Activated CD4-positive, alpha-beta T cell treated with anti-CD3 and anti-CD28 coated beads, Interleukin-2, amount 10 ng/mL, durations not matched to agents 7 days and 5 days (primary cell): ENCODE measurements around the gene SSUH2. TPM values are rescaled to one million over a fixed set of nuclear protein-coding genes. Genes with fewer than 3 reads are reported as not detected.
"Not testable (repeated sequence)": the region's sequence is repeated elsewhere in the genome, so short reads cannot be mapped to it uniquely, and the experiment has no call there.

Experiments used
- CTCF ChIA-PET: fragments of 350-600 bp; sonication (Branson Sonifier 250); formaldehyde crosslinking; loops from one replicate; lab custom pipeline; 2021; ENCODE audit warnings: antibody characterized with exemption; lab: Charles Lee
- POLR2A ChIA-PET: fragments of 350-600 bp; sonication (Branson Sonifier 250); formaldehyde crosslinking; loops from one replicate; lab custom pipeline; 2021; ENCODE audit warnings: antibody characterized with exemption; lab: Charles Lee
- DNase-seq: peaks from one replicate; pipeline ENCODE4 v3.0.0-alpha.2; 2020
- H3K27ac Mint-ChIP-seq: one replicate; pipeline ENCODE4 v1.8.0; 2021; ENCODE audit warnings: mild to moderate bottlenecking, moderate library complexity, mixed read lengths
- H3K27me3 Mint-ChIP-seq: one replicate; pipeline ENCODE4 v1.8.0; 2021; ENCODE audit warnings: mixed read lengths
- H3K36me3 Mint-ChIP-seq: one replicate; pipeline ENCODE4 v1.8.0; 2021; ENCODE audit warnings: low read depth, mixed read lengths
- H3K4me1 Mint-ChIP-seq: one replicate; pipeline ENCODE4 v1.8.0; 2021; ENCODE audit warnings: mixed read lengths
- H3K4me3 Mint-ChIP-seq: one replicate; pipeline ENCODE4 v1.8.0; 2021; ENCODE audit warnings: mild to moderate bottlenecking, moderate library complexity, mixed read lengths
- H3K9me3 Mint-ChIP-seq: one replicate; pipeline ENCODE4 v1.8.0; 2021; ENCODE audit warnings: mixed read lengths
- total RNA-seq, 2 experiments: library from RNA; stranded (reverse); gene quantifications; one replicate each; pipeline ENCODE4 v1.2.3, GENCODE V29; 2021

The SSUH2 gene
- total RNA-seq, 2 experiments from 2014 or later: not detected

GRCh38 chr3:8593021-8593827 lies 51.4 kb downstream of the SSUH2 start:
- DNase-seq: no peak
- POLR2A ChIA-PET: no interaction called here
- no peaks in the 10 kb centered on the region for H3K9me3 Mint-ChIP-seq
- H3K36me3 Mint-ChIP-seq: no peaks in the 10 kb centered on the region
- no peak overlapping the region for H3K4me3 Mint-ChIP-seq
- CTCF ChIA-PET: no interaction called here
- no peak overlapping the region for H3K27ac Mint-ChIP-seq
- H3K27me3 Mint-ChIP-seq: no peaks in the 10 kb centered on the region
- H3K4me1 Mint-ChIP-seq: no peaks in the 10 kb centered on the region

GRCh38 chr3:8589880-8590556 lies 54.6 kb downstream of the SSUH2 start:
- Mint-ChIP-seq H3K4me3 (no peak overlapping the region), H3K36me3 (no peaks in the 10 kb centered on the region), H3K27ac (no peak overlapping the region), H3K9me3 (no peaks in the 10 kb centered on the region), H3K4me1 (no peaks in the 10 kb centered on the region), H3K27me3 (no peaks in the 10 kb centered on the region)
- POLR2A ChIA-PET: no interaction called here
- no peak for DNase-seq
- CTCF ChIA-PET: interaction anchor here (1.0 kb wide), 1 partner anchor 137 kb away, joined by 3 read pairs; no protein-coding TSS in a partner anchor

GRCh38 chr3:8584661-8585060 lies 59.9 kb downstream of the SSUH2 start:
- no peak for DNase-seq
- ChIA-PET CTCF (no interaction called here), POLR2A (no interaction called here)
- no peak overlapping the region for H3K4me3 Mint-ChIP-seq
- H3K27me3 Mint-ChIP-seq: no peaks in the 10 kb centered on the region
- no peaks in the 10 kb centered on the region for H3K9me3 Mint-ChIP-seq
- no peak overlapping the region for H3K27ac Mint-ChIP-seq
- no peaks in the 10 kb centered on the region for H3K36me3 Mint-ChIP-seq
- no peaks in the 10 kb centered on the region for H3K4me1 Mint-ChIP-seq

GRCh38 chr3:8581806-8582445 lies 62.7 kb downstream of the SSUH2 start:
- H3K27ac Mint-ChIP-seq: no peak overlapping the region
- H3K9me3 Mint-ChIP-seq: no peaks in the 10 kb centered on the region
- POLR2A ChIA-PET: no interaction called here
- no peaks in the 10 kb centered on the region for H3K36me3 Mint-ChIP-seq
- no peaks in the 10 kb centered on the region for H3K4me1 Mint-ChIP-seq
- no peak for DNase-seq
- no peaks in the 10 kb centered on the region for H3K27me3 Mint-ChIP-seq
- CTCF ChIA-PET: no interaction called here
- H3K4me3 Mint-ChIP-seq: no peak overlapping the region

GRCh38 chr3:8581373-8581772 lies 63.2 kb downstream of the SSUH2 start:
- DNase-seq: no peak
- Mint-ChIP-seq H3K4me3 (no peak overlapping the region), H3K36me3 (no peaks in the 10 kb centered on the region), H3K27ac (no peak overlapping the region), H3K4me1 (no peaks in the 10 kb centered on the region), H3K9me3 (no peaks in the 10 kb centered on the region), H3K27me3 (no peaks in the 10 kb centered on the region)
- ChIA-PET CTCF (no interaction called here), POLR2A (no interaction called here)

- H3K4me1 Mint-ChIP-seq, H3K27me3 Mint-ChIP-seq, H3K36me3 Mint-ChIP-seq, H3K4me3 Mint-ChIP-seq, POLR2A ChIA-PET, DNase-seq, H3K27ac Mint-ChIP-seq, CTCF ChIA-PET, H3K9me3 Mint-ChIP-seq: not testable (repeated sequence)
Observed at GRCh38 chr3:8580434-8580833, 64.2 kb downstream of the SSUH2 start.

- no peaks in the 10 kb centered on the region for H3K27me3 Mint-ChIP-seq
- H3K4me3 Mint-ChIP-seq: no peak overlapping the region
- no peak for DNase-seq
- no peak overlapping the region for H3K27ac Mint-ChIP-seq
- H3K4me1 Mint-ChIP-seq: no peaks in the 10 kb centered on the region
- H3K9me3 Mint-ChIP-seq: no peaks in the 10 kb centered on the region
- CTCF ChIA-PET: no interaction called here
- no peaks in the 10 kb centered on the region for H3K36me3 Mint-ChIP-seq
- POLR2A ChIA-PET: no interaction called here
Observed at GRCh38 chr3:8579943-8580342, 64.7 kb downstream of the SSUH2 start.

DNA sequence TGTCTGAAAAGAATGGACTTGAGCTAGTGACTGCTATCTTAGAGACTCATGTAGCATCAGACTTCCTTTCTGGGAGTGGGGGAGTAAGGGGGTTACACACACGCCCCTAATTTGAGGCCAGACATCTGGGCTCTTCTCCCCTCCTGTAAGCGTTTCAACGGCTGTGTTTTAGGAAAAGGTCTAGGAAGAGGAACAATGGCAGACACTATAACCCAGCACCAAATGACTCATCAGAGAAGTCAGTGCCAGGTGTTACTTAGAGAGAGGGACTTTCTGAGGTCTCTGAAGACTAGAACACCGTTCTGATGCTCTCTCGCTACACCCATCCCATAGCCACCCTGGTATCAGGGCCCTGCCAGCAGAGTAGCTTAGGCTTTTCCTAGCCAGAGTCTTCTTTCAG lies 65.5 kb downstream of the SSUH2 start:
- no peak for DNase-seq
- CTCF ChIA-PET: no interaction called here
- H3K27me3 Mint-ChIP-seq: no peaks in the 10 kb centered on the region
- POLR2A ChIA-PET: no interaction called here
- H3K4me3 Mint-ChIP-seq: no peak overlapping the region
- H3K4me1 Mint-ChIP-seq: no peaks in the 10 kb centered on the region
- H3K36me3 Mint-ChIP-seq: no peaks in the 10 kb centered on the region
- no peaks in the 10 kb centered on the region for H3K9me3 Mint-ChIP-seq
- H3K27ac Mint-ChIP-seq: no peak overlapping the region

GRCh38 chr3:8578282-8578681 lies 66.3 kb downstream of the SSUH2 start:
- Mint-ChIP-seq H3K27me3 (no peaks in the 10 kb centered on the region), H3K27ac (no peak overlapping the region), H3K9me3 (no peaks in the 10 kb centered on the region), H3K36me3 (no peaks in the 10 kb centered on the region), H3K4me1 (no peaks in the 10 kb centered on the region), H3K4me3 (no peak overlapping the region)
- POLR2A ChIA-PET: no interaction called here
- CTCF ChIA-PET: no interaction called here
- DNase-seq: no peak

DNA sequence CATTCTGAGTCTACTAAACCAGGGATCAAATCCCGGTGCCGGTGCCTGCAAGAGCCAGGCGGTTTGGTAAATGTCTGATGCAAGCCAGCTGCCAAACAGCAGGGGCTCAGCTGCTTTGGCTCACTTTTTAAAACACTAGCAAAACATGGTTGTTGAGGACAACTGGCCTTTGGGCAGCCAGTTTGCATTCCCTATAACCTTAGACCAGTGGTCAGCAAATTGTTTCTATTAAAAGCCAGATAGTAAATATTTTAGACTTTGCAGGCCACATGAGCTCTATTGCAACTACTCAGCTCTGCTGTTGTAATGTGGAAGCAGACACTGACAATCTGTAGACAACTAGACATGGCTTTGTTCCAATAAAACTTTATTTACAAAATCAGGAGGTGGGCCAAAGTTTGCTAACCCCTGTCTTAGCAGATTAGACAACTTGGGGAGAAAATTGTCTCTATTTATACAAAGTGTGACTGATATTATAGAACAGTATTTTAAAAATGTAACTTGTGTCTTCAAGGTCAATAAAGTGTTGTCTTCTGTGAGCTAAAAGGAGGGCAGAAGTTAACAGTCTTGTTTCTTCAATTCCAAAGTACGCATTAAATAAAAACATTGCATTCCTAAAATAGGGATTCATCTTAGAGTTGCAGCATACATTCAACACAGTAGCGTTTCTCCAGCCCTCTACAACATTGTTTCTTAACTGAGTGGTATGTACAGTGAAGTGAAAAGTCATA lies 67.6 kb downstream of the SSUH2 start:
- ChIA-PET POLR2A (no interaction called here), CTCF (no interaction called here)
- Mint-ChIP-seq H3K27me3 (peaks cover 1% of the 10 kb centered on the region), H3K36me3 (no peaks in the 10 kb centered on the region), H3K4me1 (no peaks in the 10 kb centered on the region), H3K27ac (no peak overlapping the region), H3K4me3 (no peak overlapping the region), H3K9me3 (no peaks in the 10 kb centered on the region)
- no peak for DNase-seq

DNA sequence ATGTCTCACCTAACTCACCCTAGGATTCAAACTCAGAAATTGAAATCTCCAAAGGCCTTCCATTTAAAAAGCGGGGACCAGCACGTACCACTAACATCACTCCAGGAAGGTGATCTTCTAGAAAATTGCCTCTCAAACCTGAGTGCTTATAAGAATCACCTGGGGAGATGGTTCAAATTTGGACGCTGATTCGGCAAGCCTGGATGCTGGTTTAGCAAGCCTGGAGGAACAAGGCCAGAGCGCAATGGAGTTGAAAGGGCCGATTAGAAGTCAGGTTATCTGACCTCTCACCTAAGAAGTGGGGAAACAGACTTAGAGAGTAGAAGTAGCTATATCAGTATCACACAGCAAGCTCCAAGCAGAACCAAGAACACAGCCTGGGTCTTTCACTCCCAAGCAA lies 68.2 kb downstream of the SSUH2 start:
- POLR2A ChIA-PET: no interaction called here
- no peak overlapping the region for H3K4me3 Mint-ChIP-seq
- no peaks in the 10 kb centered on the region for H3K36me3 Mint-ChIP-seq
- no peak for DNase-seq
- H3K27ac Mint-ChIP-seq: no peak overlapping the region
- peaks cover 3% of the 10 kb centered on the region for H3K4me1 Mint-ChIP-seq
- CTCF ChIA-PET: no interaction called here
- H3K9me3 Mint-ChIP-seq: no peaks in the 10 kb centered on the region
- H3K27me3 Mint-ChIP-seq: peaks cover 1% of the 10 kb centered on the region

DNA sequence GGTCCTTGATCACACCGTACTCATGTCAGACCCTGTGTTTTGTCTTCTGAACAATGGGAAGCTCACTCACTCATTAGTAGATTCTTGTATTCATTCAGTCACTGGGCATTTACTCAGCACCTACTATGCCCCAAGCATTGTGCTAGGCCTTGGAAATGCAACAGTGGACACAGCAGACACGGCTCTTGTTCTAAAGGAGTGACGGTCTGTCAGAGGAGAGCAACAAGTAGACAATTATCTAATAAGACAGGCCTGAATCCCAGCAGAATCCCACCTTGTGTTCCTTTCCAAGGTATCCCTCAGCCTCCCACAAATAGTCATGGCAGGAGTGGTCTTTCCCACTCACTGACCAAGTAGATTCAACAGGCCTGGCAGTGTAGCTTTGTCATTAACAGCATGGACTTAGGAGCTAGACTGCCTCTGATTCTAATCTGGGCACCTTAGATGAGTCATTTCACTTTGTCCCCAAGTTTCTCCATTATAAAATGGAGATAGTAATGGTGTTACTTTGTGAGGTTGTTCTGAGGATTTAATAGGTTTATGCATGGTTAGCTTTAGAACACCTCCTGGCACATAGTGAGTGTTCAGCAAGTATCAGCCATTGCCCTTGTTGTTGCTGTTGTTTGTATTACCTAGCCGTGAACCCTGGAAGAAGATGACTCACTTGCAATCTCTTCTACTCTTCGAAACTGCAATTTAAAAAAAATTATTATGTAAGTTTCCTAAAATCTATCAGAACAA lies 69.1 kb downstream of the SSUH2 start:
- ChIA-PET CTCF (no interaction called here), POLR2A (no interaction called here)
- Mint-ChIP-seq H3K27me3 (peaks cover 1% of the 10 kb centered on the region), H3K27ac (no peak overlapping the region), H3K9me3 (no peaks in the 10 kb centered on the region), H3K4me3 (no peak overlapping the region), H3K4me1 (peaks cover 11% of the 10 kb centered on the region), H3K36me3 (no peaks in the 10 kb centered on the region)
- no peak for DNase-seq
